Stimulated activated CD8-positive, alpha-beta memory T cell treated with anti-CD3 and anti-CD28 coated beads, Interleukin-15, amount 100 ng/mL, for 48 hours (primary cell): ENCODE results near the gene WDR19.
"Not testable (repeated sequence)": the region's sequence is repeated elsewhere in the genome, so short reads cannot be mapped to it uniquely, and the experiment has no call there.

Experiments
- DNase-seq, 2 donors: peaks; one replicate each; pipeline ENCODE4 v3.0.0-alpha.2; 2020; ENCODE audit warnings: low read depth in 2 of 2

WDR19 gene

DNA sequence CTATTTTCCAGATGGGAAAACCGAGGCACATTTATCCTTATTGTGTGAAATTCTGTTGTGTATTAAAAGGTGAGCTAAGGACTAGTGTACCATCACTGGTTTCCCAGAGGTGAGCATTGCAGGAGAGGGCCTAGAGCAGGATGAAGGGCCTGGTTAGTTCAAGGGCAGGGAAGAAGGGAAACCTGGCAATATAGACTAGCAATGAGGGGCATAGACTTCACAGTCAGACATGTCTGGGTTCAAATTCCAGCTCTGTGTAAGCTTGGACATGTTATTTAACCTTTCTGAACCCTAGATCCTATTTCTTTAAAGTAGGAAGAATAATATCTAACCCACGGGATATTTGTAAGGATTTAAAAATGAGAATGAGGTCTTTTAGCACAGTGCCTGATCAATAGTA, 50.8 kb downstream of the WDR19 start:
- no peak for DNase-seq

DNA sequence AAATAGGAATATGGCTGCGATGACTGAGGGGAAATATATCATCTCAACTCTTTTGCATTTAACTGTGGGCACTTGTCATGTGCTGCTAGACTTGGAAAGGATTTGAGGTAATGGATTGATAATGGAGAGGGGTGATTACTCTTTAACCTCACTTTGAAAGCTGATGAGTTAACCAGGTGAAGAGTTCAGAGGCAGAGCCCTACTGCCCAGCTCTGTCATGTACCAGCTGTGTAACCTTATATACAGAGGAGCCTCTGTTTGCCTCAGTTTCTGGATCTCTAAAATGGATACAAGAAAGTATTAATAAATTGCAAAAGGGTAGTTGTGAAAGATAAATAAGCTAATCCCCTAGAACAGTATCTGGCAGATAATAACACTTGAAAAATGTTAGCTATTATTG, 51.5 kb downstream of the WDR19 start:
- DNase-seq: no peak

DNA sequence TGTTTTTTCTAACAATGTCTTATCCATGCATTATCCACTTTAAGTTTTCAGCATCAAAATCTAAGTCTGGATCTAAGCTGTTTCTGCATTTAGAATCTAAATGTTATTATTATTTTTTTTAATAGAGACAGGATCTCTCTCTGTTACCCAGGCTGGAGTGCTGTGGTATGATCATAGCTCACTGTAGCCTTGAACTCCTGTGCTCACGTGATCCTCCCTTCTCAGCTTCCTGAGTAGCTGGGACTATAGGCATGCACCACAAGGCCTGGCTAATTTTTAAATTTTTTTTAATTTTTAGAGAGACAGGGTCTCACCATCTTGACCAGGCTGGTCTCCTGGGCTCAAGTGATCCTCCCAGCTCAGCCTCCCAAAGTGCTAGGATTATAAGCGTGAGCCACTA, 52.7 kb downstream of the WDR19 start:
- DNase-seq: no peak

DNA sequence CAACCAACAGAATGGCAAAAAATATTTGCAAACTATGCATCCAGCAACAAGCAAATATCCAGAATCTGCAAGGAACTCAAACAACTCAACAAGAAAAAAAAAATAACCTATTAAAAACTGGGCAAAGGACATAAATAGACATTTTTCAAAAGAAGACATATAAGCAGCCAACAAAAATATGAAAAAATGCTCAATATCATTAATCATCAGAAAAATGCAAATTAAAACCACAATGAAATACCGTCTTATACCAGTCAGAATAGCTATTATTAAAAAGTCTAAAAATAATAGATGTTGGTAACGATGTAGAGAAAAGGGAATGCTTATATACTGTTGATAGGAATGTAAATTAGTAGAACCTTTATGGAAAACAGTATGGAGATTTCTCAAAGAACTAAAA, 53.4 kb downstream of the WDR19 start:
- no peak for DNase-seq

DNA sequence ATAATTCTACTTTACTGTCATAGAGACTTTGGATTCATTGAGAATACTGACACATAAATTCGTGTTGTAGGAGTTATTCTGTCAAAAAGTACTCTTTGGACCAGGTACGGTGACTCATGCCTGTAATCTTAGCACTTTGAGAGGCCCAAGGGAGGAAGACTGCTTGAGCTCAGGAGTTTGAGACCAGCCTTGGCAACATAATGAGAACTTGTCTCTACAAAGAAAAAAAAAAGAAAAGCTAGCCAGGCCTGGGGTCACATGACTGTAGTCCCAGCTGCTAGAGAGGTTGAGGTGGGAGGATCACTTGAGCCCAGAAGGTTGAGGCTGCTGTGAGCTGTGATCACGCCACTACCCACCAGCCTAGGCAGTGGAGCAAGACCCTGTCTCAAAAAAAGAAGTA, 54.9 kb downstream of the WDR19 start:
- no peak for DNase-seq

DNA sequence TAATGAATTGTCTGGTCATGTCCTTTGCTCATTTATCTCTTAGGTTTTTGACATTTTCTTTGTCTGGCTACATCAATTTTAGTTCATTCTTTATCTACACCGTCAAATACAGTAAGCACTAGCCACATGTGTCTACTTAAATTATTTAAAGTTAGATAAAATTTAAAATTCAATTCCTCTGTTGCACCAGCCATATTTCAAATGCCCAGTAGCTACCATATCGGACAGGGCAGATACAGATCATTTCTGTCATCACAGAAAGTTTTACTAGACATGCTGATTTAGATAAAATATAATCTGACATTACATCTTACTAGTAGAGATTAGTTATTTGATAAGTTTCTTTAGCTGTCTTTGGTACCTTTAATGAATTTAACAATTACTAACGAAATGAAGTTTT, 61.1 kb downstream of the WDR19 start:
- no peak for DNase-seq

DNA sequence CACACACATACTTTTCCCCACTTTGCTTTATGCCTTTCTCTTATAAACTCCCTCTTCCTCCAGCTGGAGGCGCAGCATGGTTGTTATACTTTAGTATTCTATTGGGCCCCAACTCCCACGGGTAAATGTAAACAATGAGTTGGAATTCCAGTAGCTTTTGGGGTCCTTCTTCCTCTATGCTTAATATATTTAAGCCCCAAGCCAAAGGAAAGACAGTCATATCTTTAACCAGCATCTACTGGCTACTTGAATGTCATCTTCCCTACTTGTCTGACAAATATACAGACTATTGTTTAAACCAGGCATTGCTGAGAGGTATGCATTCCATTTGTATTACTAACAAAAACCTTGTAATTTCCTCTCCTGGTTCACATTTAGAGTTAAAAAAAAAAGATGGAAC, 72.9 kb downstream of the WDR19 start:
- no peak for DNase-seq

DNA sequence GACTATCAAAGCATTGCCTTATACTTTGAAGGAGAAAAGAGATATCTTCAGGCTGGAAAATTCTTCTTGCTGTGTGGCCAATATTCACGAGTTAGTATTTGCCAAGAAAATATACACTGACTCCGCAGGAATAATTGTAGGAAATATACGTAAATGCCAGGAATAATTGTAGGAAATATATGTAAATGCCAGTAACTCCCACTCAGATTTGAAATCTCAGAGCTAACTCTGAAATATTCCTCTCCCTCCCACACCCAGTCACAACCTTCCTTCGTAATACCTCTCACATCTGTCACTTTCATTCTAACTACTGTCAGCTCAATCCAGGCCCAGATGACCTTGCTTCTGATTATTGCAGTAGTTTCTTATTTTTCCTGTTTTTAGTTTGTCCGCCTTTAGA, 73.5 kb downstream of the WDR19 start:
- no peak for DNase-seq

DNA sequence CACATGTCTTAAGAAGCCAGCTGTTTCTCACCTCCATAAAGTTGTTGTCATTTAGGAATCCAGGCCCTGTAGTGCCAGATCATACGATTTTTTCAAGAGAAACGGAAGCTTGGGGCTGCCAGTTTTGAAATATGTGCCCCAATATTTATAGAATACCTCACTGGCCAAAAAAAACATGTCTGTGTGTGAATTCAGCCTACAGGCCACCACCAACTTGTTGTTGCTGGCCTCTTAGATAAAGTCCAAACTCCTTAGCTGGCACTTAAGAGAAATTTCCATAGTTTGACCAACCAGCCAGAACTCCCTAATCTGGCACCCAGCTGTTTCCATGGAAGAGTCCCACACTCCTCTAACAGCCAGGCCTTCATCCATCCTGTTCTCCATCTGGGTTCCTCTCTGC, 74.1 kb downstream of the WDR19 start:
- no peak for DNase-seq

DNA sequence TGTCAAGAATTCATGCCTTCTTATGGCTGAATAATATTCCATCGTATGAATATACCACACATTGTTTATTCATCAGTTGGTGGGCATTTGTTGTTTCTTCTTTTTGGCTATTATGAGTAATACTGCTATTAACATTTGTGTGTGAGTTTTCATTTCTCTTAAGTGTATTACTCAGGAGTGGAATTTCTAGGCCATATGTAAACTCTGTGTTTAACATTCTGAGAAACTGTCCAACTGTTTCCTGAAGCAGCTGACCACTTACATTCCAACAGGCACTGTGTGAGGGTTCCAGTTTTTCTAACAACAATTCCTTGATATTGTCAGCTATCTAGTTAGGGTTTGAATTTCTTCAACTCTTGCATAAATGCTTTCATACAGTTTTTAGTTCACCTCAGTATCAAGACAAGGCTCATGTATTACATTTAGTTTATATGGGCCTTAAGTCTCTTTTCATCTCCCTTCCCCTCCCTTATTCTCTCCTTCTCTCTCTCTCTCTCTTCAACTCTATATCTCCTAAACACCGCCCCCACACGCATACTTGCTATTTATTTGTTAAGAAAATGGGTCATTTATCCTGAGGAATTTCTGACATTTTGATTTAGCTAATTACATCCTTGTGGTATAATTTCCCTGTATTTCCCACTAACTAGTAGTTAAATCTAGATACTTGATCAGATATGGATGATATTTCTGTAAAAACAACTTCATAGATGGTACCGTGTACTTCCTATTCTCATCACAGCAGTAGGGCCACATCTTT, 77.4 kb downstream of the WDR19 start:
- no peak for DNase-seq

DNA sequence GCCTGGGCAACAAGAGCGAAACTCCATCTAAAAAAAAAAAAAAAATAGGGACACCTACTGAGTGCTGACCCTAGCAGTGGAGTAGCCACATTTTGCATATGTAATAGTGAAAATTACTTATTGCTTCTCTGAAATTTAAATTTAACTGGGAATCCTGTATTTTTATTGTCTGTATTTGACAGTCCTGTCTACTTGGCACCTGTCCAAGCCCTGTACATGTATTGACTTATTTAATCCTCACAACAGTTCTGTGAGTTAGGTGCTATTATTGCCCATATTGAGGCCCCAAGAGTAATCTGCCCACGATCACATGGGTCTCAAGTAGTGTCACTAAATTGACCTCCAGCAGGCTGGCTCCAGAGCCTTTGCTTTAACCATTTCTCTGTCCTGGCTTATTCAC, 81.6 kb downstream of the WDR19 start:
- DNase-seq: no peak

DNA sequence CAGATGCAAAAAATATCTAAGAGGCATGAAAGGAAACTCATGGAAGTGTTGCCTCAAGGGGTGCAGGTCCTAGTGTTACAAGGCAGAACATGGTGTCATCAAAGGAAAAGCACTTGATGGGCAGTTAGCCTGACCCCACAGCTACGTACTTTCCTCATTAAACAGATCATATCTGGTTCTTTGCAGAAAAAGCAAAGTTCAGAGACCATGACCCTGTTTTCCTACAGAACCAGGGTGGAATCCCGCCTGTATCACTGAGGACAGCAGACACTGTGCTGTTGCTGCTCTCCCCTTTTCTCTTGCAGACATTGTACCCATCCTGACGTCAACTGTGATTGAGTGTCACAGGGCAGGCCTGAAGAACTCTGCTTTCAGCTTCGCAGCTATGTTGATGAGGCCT, 92.2 kb downstream of the WDR19 start:
- DNase-seq: no peak

DNA sequence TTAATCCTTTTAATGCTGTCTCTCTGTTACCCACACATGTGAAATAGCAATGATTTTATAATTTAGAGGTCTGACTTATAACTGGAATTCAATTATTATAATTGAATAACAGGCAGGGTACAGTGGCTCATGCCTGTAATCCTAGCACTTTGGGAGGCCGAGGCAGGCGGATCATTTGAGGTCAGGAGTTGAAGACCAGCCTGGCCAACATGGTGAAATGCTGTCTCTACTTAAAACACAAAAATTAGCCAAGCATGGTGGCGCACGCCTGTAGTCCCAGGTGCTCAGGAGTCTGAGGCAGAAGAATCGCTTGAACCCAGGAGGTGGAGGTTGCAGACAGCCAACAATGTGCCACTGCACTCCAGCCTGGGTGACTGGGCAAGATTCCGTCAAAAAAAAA, 95.3 kb downstream of the WDR19 start:
- DNase-seq: not testable (repeated sequence)

DNA sequence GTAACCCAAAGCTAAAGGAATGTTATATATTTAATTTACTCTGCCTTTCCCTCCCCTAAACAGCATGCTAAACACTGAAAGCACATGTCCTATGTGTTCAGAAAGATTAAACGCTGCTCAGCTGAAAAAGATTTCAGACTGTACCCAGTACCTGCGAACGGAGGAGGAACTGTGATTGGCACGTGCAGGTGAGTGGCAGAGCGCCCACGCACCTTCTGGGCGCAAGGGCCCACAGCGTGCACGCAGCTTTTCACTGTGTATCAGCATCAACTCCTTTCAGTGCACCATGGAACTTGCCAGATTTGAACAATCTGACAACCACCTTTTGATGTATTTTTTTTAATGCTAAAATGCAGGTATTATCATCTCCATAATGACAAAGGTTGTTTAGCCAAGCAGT, 96.1 kb downstream of the WDR19 start:
- DNase-seq: no peak

DNA sequence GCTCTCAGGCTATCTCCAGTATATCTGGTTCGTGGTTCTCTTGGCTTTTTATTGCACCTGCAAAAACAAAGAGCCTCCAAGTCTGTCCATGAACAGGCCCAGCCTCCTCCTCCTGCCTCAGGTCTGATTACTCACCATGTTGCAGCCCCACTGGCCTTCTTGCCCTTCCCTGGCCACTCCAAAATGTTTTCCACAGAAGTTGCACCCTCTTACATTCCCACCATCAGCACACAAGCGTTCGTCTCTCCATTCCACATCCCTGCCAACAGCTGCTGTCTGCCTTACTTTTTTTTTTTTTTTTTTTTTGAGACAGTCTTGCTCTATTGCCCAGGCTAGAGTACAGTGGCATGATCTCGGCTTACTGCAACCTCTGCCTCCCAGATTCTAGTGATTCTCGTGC, 97.1 kb downstream of the WDR19 start:
- DNase-seq: no peak

DNA sequence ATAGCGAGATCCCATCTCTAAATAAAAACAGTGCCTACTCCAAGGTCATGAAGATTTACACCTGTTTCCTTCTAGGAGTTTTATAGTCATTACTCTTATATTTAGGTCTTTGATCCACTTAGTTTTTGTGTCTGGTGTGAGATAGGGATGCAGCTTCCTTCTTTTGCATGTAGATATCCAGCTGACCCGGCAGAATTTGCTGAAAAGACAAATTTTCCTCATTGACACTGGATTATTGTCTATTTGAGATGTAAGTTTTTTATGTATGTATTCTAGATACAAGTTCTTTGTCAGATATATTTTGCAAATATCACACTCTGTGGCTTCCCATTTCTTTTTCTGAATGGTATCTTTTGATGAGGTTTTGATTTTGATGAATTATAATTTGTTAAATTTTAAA, 98.4 kb downstream of the WDR19 start:
- no peak for DNase-seq

DNA sequence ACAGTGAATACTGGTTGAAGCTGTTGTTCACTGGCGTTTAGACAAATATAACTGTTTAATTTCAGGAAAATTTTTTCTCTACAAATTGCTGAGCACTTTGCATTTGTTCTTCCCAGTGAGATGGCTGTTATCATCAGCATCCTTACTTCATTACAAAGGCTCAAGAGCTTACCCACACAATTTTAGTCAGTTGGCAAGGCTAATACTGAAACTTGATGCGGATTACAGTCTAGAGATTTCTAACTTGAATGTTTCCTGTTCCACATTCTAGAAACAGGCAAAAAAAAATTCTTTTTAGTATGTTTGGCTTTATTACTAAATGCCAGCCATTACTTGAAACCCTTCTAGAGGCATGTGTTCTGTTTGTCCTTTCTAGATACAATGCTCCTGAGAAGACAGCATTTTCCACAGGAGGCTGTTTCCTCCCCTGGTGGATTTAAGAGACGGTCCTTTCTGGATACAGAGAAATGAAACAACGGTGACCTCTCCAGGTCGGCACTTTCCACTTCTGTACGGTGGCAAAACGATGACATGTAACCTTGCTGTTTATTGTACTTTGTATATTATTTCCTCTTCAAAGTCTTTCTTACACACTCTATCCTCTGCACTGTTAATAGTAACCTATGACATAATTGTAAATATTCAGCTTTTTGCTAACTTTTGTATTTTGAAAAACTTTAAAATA, 102.9 kb downstream of the WDR19 start:
- DNase-seq: no peak

DNA sequence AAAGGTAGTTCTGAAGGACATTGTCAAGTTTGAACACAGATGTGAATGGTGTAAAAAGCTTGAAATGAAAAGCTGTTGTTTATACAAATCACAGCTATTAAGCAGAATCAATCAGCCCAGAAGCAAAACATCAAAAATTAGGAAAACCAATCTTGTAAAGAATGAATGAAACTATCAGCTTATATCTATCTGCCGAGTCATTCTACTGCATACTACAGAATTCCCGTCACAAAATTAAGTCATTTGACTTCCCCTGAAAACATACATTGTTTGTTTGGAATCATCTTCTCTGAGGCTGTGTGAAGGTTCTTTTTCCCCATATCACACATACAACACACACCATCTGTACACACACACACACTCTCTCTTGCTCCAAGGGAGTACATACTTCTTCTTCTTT, 103.5 kb downstream of the WDR19 start:
- no peak for DNase-seq

DNA sequence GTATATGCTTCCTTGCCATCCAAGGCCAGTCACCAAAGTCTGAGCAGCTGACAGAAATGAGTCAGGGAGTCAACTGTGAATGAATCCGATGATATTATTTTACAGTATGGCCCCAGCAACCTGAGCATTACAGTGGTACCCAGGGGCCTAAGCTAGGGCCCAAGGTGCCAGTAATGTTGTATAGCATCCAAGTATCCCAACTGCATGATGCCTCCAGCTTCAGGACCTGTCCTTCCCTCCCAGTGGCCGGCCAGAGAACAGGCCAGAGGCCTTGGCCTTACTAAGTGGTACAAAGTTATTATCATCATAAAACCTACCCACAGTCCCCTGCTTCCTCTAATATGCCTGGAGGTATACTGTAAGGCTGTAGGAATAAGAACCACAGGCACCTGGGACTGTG, 103.9 kb downstream of the WDR19 start:
- no peak for DNase-seq

DNA sequence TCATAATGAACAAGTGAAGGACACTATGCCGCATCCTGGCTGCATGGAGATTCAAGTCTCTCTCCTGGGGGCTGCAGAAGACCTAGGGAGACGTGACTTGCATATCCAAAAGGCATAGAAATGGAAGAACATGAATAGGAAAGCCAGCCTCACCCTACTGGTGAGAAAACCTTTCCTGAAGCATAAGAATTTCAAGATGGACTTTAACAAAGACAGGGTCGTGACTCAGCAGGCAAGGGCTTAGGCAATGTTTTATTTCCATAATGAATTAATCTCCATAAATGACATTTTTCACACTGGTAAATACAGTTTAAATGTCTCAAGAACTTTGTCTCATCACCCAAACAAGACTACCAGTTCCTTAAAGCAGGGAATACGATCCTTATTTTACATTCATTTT, 104.9 kb downstream of the WDR19 start:
- no peak for DNase-seq

DNA sequence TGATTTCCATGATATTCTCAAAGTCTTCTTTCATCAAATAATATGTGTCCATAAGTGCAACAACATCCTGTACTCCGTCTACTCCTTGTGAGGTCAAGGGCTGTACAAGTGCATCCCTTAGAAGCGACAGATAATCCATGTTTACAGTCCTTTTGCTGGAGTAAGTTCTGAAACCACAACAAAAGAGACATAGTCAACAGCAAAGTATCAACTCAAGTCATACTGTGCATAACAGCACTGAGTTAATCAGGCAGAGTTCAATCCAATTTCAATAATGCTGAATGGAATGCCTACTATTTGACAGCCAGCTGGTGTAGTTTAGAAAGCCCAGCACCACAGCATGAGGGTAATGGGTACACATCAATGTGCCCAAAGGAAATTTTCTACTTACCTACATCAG, 109.4 kb downstream of the WDR19 start:
- no peak for DNase-seq

DNA sequence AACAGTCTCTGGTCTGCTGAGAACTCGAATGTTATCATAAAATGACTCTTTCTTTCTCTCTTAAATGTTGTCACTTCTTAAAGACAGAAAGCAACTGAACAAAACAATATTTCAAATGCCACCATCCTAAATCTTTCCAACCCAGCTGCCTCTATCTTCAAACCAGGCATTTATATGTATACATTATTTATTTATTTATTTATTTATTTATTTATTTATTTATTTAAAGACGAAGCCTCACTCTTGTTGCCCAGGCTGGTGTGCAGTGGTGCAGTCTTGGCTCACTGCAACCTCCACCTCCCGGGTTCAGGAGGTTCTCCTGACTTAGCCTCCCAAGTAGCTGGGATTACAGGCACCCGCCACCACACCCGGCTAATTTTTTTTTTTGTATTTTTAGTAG, 110.1 kb downstream of the WDR19 start:
- DNase-seq: not testable (repeated sequence)

DNA sequence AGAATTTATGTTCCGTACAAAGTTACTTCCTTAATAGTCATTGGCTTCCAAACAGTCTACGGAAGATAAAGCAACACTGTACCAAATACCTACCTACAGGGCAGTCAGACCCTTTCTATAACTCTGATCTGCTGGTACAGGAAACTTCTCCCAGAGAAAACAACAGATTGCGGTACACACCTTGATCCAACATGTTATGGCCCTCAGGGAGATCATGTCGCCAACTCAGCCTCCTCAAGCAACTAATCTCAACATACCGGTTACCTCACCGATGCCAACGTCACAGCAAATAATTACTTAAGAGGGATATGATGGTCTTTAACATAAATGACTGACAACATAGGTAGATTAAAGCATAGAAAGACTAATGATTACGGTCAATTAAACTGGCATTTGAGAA, 113.5 kb downstream of the WDR19 start:
- no peak for DNase-seq

DNA sequence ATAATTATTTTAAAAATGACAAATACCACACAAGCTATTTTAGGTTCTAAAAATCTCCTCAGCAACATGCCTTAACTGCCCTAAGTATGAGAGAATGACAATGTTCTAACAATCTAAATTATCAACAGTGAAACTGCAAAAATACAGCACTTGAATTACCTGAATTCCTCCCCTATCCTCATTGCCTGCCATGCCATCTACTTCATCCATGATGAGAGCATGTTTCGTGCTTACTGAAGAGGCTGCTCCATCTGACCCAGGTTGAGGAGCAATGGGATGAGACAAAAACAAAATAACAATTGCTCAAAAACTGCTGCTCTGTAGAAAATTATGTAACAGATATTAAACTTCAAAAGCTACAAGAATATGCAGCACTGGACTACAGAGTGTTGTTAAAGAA, 120.6 kb downstream of the WDR19 start:
- DNase-seq: no peak
